Stimulated activated naive CD8-positive, alpha-beta T cell treated with anti-CD3 and anti-CD28 coated beads, Interleukin-15, amount 100 ng/mL, for 72 hours (primary cell): ENCODE measurements around the gene DOCK6.
A peak's percentile ranks its signal among the peaks of the same experiment; 100 is the strongest.

ENCODE experiments used
- ATAC-seq: fragments of 150-1000 bp; cut with Tn5 transposase; 2 replicates; pipeline ENCODE4 v1.10.0; 2021; ENCODE audit warnings: mild to moderate bottlenecking, moderate library complexity
- DNase-seq, 2 donors: peaks; one replicate each; pipeline ENCODE4 v3.0.0; 2021 to 2022
- H3K27ac Mint-ChIP-seq, 2 donors: one replicate each; pipeline ENCODE4 v1.8.0; 2022; ENCODE audit warnings: mild to moderate bottlenecking in 2 of 2, mixed read lengths in 2 of 2, moderate library complexity in 2 of 2
- H3K27me3 Mint-ChIP-seq: one replicate; pipeline ENCODE4 v1.8.0; 2022; ENCODE audit warnings: mixed read lengths
- H3K4me1 Mint-ChIP-seq: one replicate; pipeline ENCODE4 v1.8.0; 2022; ENCODE audit warnings: mild to moderate bottlenecking, mixed read lengths
- H3K4me3 Mint-ChIP-seq, 2 donors: one replicate each; pipeline ENCODE4 v1.8.0; 2022; ENCODE audit warnings: mild to moderate bottlenecking in 2 of 2, mixed read lengths in 2 of 2, moderate library complexity in 1 of 2
- H3K9me3 Mint-ChIP-seq, 2 donors: one replicate each; pipeline ENCODE4 v1.8.0; 2022; ENCODE audit warnings: mixed read lengths in 2 of 2

The DOCK6 gene

DNA sequence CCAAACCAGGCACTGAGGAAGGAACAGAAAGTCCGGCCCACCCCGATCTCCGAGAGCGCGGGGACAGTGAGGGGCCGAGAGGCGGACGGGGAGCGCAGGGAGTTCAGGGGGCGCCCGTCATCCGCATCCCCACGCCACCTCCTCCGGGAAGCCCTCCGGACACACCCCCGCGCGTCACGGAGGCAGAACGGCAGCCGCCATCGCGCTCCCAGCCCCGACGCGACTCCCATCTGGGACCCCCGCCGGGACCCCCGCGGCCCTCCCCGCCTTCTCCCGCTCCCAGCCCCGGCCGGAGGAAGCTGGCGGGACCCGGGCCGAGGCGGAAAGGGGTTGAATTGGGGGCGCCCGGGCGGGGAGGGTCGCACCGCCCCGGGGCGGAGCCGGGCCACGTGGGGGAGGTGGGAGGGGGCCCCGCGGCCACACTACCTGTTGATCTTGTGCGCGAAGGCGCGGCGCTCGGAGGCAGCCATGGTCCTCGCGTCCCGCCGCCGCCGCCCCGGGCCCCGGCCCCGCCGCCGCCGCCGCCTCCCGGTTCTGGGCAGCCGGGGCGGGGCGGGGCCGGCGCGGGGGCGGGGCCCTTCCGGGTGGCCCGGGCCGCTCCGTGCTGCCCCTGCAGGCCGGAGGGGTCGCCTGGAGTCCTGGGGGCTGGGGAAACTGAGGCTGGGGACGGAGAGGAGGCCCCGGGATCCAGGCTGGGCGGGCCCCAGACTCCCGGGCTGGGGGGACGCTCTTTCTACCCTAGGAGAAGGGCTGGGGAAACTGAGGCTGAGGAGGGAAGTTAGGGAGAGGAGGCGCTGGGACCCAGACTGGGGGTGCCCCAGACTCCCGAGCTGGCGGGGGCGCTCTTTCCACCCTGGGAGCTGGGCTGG, at the start of gene DOCK6:
TSS of gene DOCK6 (minus strand) at position 554 of the 869 bp plus-strand sequence. CDS start at position 470, 84 bp downstream.
- no peaks in the 10 kb centered on the region for H3K4me1 Mint-ChIP-seq
- ATAC-seq (peak; percentile 77), DNase-seq (peak in 1 of 2 donors; percentile 28)
- peak within 1 kb of the TSS in 1 of 2 donors; percentile 78 for H3K27ac Mint-ChIP-seq
- peak within 1 kb of the TSS; percentile 74 to 76 for H3K4me3 Mint-ChIP-seq
- H3K27me3 Mint-ChIP-seq, result peaks cover 82% of the 10 kb centered on the region
- H3K9me3 Mint-ChIP-seq, result no peaks in the 10 kb centered on the region

DNA sequence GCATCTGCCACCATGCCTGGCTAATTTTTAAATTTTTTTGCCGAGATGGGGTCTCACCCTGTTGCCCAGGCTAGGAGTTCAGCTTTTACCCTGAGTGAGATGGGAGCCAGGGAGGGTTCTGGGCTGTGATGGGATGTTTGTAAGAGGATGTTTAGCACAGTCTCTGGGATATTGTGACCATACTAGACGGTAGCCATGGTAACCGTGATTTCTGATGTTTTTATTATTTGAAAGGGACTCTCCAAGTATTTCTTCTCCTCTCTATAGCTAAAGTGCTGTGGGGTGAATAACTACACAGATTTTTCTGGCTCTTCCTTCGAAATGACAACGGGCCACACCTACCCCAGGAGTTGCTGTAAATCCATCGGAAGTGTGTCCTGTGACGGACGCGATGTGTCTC, 44.0 kb upstream of the DOCK6 start:
- peaks cover 14% of the 10 kb centered on the region for H3K27me3 Mint-ChIP-seq
- DNase-seq, result no peak
- H3K4me1 Mint-ChIP-seq, result no peaks in the 10 kb centered on the region
- no peaks in the 10 kb centered on the region for H3K9me3 Mint-ChIP-seq
- H3K27ac Mint-ChIP-seq, result no peak overlapping the region
- no peak overlapping the region for H3K4me3 Mint-ChIP-seq
- ATAC-seq, result no peak

DNA sequence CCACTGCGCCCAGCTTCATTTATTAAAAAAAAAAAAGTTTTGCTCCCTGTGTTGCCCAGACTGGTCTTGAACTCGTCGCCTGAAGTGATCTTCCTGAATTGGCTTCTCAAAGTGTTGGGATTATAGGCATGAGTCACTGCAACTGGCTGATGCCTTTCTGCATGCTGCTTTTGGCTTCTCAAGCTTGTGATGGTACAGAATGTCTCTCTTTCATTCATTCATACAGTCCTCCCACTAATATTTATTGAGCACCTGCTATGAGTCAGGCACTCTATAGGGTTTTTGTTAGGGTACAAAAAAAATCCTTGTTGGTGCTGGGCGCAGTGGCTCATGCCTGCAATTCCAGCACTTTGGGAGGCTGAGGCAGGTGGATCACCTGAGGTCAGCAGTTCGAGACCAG, 42.6 kb upstream of the DOCK6 start:
- Mint-ChIP-seq H3K27ac (no peak overlapping the region), H3K27me3 (peaks cover 10% of the 10 kb centered on the region), H3K4me1 (no peaks in the 10 kb centered on the region), H3K9me3 (peaks cover 0 to 5% of the 10 kb centered on the region in 2 donors), H3K4me3 (no peak overlapping the region)
- DNase-seq (no peak), ATAC-seq (no peak)

- Mint-ChIP-seq H3K27ac (no peak overlapping the region), H3K27me3 (peaks cover 8% of the 10 kb centered on the region), H3K9me3 (peaks cover 0 to 5% of the 10 kb centered on the region in 2 donors), H3K4me1 (no peaks in the 10 kb centered on the region), H3K4me3 (no peak overlapping the region)
- ATAC-seq (no peak), DNase-seq (no peak)
Observed at GRCh38 chr19:11300811-11301120, 38.4 kb upstream of the DOCK6 start.

GRCh38 chr19:11299946-11300810, 37.9 kb upstream of the DOCK6 start:
- peaks cover 0 to 5% of the 10 kb centered on the region in 2 donors for H3K9me3 Mint-ChIP-seq

DNA sequence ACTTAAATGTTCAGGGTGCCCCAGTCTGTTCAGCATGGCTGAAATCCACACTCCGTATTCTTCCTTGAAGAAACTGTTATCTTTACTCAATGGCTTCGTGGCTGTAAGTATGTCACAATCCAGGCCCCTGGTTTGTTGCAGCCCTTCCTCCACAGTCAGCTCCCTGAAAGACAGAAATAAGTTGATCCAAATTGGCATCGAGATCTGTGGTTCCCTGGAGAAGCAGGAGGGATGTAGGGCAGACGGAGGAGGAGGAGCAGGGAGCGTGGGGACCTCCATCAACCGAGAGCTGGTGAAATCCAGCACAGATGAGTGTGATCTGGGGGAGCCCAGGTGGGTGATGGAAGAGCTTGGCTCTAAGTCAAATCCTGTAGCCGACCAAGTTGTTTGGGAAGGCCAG, 33.9 kb upstream of the DOCK6 start:
- Mint-ChIP-seq H3K4me1 (peaks cover 7% of the 10 kb centered on the region), H3K9me3 (peaks cover 0 to 5% of the 10 kb centered on the region in 2 donors), H3K27me3 (peaks cover 44% of the 10 kb centered on the region), H3K4me3 (no peak overlapping the region), H3K27ac (no peak overlapping the region)
- no peak for ATAC-seq
- no peak for DNase-seq

More at GRCh38 chr19:11299946-11300810, 37.9 kb upstream of the DOCK6 start:
- no peak for ATAC-seq
- no peak for DNase-seq
- Mint-ChIP-seq H3K27me3 (peaks cover 12% of the 10 kb centered on the region), H3K27ac (peak overlapping the region in 1 of 2 donors; percentile 74), H3K4me3 (no peak overlapping the region), H3K4me1 (no peaks in the 10 kb centered on the region)

GRCh38 chr19:11295665-11296245, 33.4 kb upstream of the DOCK6 start, which contains the start of gene TSPAN16:
TSS of gene TSPAN16 (plus strand) at chr19:11296160. CDS start at chr19:11296298, 138 bp downstream.
- DNase-seq (no peak), ATAC-seq (no peak)
- peaks cover 0 to 5% of the 10 kb centered on the region in 2 donors for H3K9me3 Mint-ChIP-seq
- no peak within 1 kb of the TSS for H3K27ac Mint-ChIP-seq
- H3K27me3 Mint-ChIP-seq, result peaks cover 49% of the 10 kb centered on the region
- H3K4me3 Mint-ChIP-seq, result no peak within 1 kb of the TSS
- H3K4me1 Mint-ChIP-seq, result peaks cover 7% of the 10 kb centered on the region

GRCh38 chr19:11295180-11295579, 32.9 kb upstream of the DOCK6 start:
- H3K27me3 Mint-ChIP-seq, result peaks cover 53% of the 10 kb centered on the region
- DNase-seq (no peak), ATAC-seq (no peak)
- H3K4me3 Mint-ChIP-seq, result no peak overlapping the region
- peaks cover 7% of the 10 kb centered on the region for H3K4me1 Mint-ChIP-seq
- H3K9me3 Mint-ChIP-seq, result peaks cover 0 to 2% of the 10 kb centered on the region in 2 donors
- no peak overlapping the region for H3K27ac Mint-ChIP-seq

GRCh38 chr19:11293433-11294389, 31.4 kb upstream of the DOCK6 start:
- peak overlapping the region; percentile 72 to 75 for H3K4me3 Mint-ChIP-seq
- H3K9me3 Mint-ChIP-seq, result no peaks in the 10 kb centered on the region

DNA sequence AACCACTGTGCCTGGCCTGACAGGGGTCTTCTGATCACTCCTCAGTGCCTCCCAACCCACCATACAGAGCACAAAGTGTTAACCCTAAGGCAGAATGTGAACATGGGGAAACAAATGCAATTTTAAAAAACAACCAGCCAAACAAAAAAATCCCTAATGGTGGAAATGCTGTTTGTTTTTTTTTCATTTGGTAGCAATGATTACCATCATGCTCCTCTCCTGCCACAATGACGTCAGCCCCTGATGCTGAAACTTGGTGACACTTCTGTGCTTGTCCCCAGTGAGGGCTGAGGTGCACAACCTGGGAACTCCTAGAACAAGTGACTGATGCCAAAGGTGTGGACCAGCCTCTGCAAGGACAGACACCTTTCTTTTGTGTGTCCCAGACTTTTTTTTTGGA, 29.7 kb upstream of the DOCK6 start:
- no peak overlapping the region for H3K4me3 Mint-ChIP-seq
- DNase-seq (no peak), ATAC-seq (no peak)
- no peaks in the 10 kb centered on the region for H3K9me3 Mint-ChIP-seq
- no peak overlapping the region for H3K27ac Mint-ChIP-seq
- peaks cover 82% of the 10 kb centered on the region for H3K27me3 Mint-ChIP-seq
- H3K4me1 Mint-ChIP-seq, result peaks cover 12% of the 10 kb centered on the region

More at GRCh38 chr19:11293433-11294389, 31.4 kb upstream of the DOCK6 start:
- Mint-ChIP-seq H3K27me3 (peaks cover 66% of the 10 kb centered on the region), H3K4me1 (peaks cover 7% of the 10 kb centered on the region), H3K27ac (peak overlapping the region in 1 of 2 donors; percentile 90)
- DNase-seq (peak; percentile 81 to 87), ATAC-seq (peak; percentile 98)

GRCh38 chr19:11291415-11291814, 29.1 kb upstream of the DOCK6 start:
- ATAC-seq (no peak), DNase-seq (no peak)
- no peaks in the 10 kb centered on the region for H3K9me3 Mint-ChIP-seq
- H3K27me3 Mint-ChIP-seq, result peaks cover 86% of the 10 kb centered on the region
- no peak overlapping the region for H3K4me3 Mint-ChIP-seq
- H3K4me1 Mint-ChIP-seq, result peaks cover 17% of the 10 kb centered on the region
- H3K27ac Mint-ChIP-seq, result no peak overlapping the region

DNA sequence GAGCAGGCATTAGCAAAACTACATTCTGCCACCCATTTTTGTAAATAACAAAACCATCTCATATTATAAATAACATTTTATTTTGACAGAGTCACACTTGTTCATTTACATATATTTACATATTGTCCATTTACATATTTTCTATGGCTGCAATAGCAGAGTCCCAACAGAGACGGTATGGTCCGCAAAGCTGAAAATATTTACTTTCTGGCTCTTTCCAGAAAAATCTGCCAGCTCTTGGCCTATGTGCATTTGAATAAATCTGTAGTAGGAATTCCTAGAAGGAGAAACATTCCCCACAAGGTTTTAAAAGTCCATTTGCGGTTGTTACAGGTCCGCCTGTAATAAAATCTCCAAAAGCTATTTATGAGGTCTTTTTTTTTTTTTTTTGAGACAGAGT, 27.9 kb upstream of the DOCK6 start:
- no peak for DNase-seq

DNA sequence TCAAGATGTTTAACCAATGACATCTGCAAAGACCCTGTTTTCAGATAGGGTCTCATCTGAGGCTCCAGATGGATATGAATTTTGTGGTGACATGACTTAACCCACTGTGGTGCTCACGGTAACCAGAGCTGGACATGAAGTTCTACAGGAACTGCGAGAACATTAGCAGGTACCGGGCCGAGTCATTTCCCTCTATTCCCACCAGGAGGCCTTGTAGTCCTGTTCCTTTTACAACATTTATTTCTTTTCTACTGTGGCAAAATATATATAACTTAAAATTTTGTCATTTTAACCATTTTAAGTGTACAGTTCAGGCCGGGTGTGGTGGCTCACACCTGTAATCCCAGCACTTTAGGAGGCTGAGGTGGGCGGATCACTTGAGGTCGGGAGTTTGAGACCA, 26.0 kb upstream of the DOCK6 start:
- no peak overlapping the region for H3K27ac Mint-ChIP-seq
- peaks cover 10% of the 10 kb centered on the region for H3K4me1 Mint-ChIP-seq
- H3K4me3 Mint-ChIP-seq, result no peak overlapping the region
- ATAC-seq (no peak), DNase-seq (no peak)
- no peaks in the 10 kb centered on the region for H3K9me3 Mint-ChIP-seq
- peaks cover 76% of the 10 kb centered on the region for H3K27me3 Mint-ChIP-seq

More for the DNA sequence above, 27.9 kb upstream of the DOCK6 start:
- Mint-ChIP-seq H3K27me3 (peaks cover 79% of the 10 kb centered on the region), H3K9me3 (no peaks in the 10 kb centered on the region), H3K4me3 (no peak overlapping the region), H3K4me1 (peaks cover 17% of the 10 kb centered on the region), H3K27ac (no peak overlapping the region)
- no peak for ATAC-seq

GRCh38 chr19:11286312-11286974, 24.1 kb upstream of the DOCK6 start:
- no peak overlapping the region for H3K4me3 Mint-ChIP-seq
- peaks cover 10% of the 10 kb centered on the region for H3K4me1 Mint-ChIP-seq
- H3K9me3 Mint-ChIP-seq, result no peaks in the 10 kb centered on the region
- DNase-seq, result no peak
- H3K27me3 Mint-ChIP-seq, result peaks cover 84% of the 10 kb centered on the region
- no peak for ATAC-seq
- H3K27ac Mint-ChIP-seq, result no peak overlapping the region
